Measurements from ENCODE around the gene TOR1AIP1.

- TF ChIP-seq, protein P1, sequence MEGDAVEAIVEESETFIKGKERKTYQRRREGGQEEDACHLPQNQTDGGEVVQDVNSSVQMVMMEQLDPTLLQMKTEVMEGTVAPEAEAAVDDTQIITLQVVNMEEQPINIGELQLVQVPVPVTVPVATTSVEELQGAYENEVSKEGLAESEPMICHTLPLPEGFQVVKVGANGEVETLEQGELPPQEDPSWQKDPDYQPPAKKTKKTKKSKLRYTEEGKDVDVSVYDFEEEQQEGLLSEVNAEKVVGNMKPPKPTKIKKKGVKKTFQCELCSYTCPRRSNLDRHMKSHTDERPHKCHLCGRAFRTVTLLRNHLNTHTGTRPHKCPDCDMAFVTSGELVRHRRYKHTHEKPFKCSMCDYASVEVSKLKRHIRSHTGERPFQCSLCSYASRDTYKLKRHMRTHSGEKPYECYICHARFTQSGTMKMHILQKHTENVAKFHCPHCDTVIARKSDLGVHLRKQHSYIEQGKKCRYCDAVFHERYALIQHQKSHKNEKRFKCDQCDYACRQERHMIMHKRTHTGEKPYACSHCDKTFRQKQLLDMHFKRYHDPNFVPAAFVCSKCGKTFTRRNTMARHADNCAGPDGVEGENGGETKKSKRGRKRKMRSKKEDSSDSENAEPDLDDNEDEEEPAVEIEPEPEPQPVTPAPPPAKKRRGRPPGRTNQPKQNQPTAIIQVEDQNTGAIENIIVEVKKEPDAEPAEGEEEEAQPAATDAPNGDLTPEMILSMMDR (IDR thresholded peaks at IDR 0.05): no peak
- TF ChIP-seq POLR2AphosphoS5 (IDR thresholded peaks at IDR 0.05) (no peak), POLR2A (IDR thresholded peaks at IDR 0.05) (no peak), EP300 (IDR thresholded peaks at IDR 0.05) (no peak)
These were observed 40.9 kb downstream of the TOR1AIP1 start for GRCh38 chr1:179923029-179923428.
